Limb (tissue), 2 donors: ENCODE data around the gene CEP135.

ENCODE experiments used
- DNase-seq, 2 donors: peaks; one replicate each; pipeline ENCODE4 v3.0.0-alpha.2; 2016; ENCODE audit errors: extremely low spot score in 2 of 2

The CEP135 gene

GRCh38 chr4:56007154-56007553, 58.4 kb downstream of the CEP135 start:
- no peak for DNase-seq

- DNase-seq, result no peak
These were observed 59.5 kb downstream of the CEP135 start for GRCh38 chr4:56008206-56008605.

GRCh38 chr4:56026596-56026995, 77.9 kb downstream of the CEP135 start:
- no peak for DNase-seq

- DNase-seq, result no peak
These were observed 79.4 kb downstream of the CEP135 start for GRCh38 chr4:56028165-56028564.

- no peak for DNase-seq
These were observed 89.9 kb downstream of the CEP135 start for GRCh38 chr4:56038487-56039162.

GRCh38 chr4:56040842-56041241, 92.1 kb downstream of the CEP135 start:
- no peak for DNase-seq

GRCh38 chr4:56042225-56042624, 93.5 kb downstream of the CEP135 start:
- no peak for DNase-seq

- DNase-seq, result no peak
These were observed 99.6 kb downstream of the CEP135 start for GRCh38 chr4:56048383-56048701.

- peak; percentile 63 to 89 for DNase-seq
These were observed 100.1 kb downstream of the CEP135 start for GRCh38 chr4:56048702-56049431.

GRCh38 chr4:56050625-56051024, 101.9 kb downstream of the CEP135 start:
- no peak for DNase-seq

GRCh38 chr4:56051029-56051709, 102.4 kb downstream of the CEP135 start:
- DNase-seq, result no peak

GRCh38 chr4:56051710-56052075, 102.9 kb downstream of the CEP135 start:
- DNase-seq, result no peak

GRCh38 chr4:56052481-56052880, 103.7 kb downstream of the CEP135 start:
- no peak for DNase-seq

- no peak for DNase-seq
These were observed 104.2 kb downstream of the CEP135 start for GRCh38 chr4:56052966-56053365.

GRCh38 chr4:56055027-56055977, 106.6 kb downstream of the CEP135 start:
- no peak for DNase-seq

GRCh38 chr4:56055991-56056390, 107.2 kb downstream of the CEP135 start:
- DNase-seq, result no peak

- DNase-seq, result no peak
These were observed 109.8 kb downstream of the CEP135 start for GRCh38 chr4:56058555-56058954.

- DNase-seq, result no peak
These were observed 111.3 kb downstream of the CEP135 start for GRCh38 chr4:56060036-56060435.

GRCh38 chr4:56062106-56062505, 113.4 kb downstream of the CEP135 start:
- DNase-seq, result no peak

- no peak for DNase-seq
These were observed 113.9 kb downstream of the CEP135 start for GRCh38 chr4:56062526-56063145.

GRCh38 chr4:56066493-56066892, 117.7 kb downstream of the CEP135 start:
- DNase-seq, result no peak
